ENCODE measurements around the gene DNAH14. TPM values are rescaled to one million over a fixed set of nuclear protein-coding genes. Genes with fewer than 3 reads are reported as not detected.
"Not testable (repeated sequence)": the region's sequence is repeated elsewhere in the genome, so short reads cannot be mapped to it uniquely, and the experiment has no call there.

Gene DNAH14
- total RNA-seq, 4 donors from 2014 or later: 3.5 to 7.0 (median 5.6) TPM

DNA sequence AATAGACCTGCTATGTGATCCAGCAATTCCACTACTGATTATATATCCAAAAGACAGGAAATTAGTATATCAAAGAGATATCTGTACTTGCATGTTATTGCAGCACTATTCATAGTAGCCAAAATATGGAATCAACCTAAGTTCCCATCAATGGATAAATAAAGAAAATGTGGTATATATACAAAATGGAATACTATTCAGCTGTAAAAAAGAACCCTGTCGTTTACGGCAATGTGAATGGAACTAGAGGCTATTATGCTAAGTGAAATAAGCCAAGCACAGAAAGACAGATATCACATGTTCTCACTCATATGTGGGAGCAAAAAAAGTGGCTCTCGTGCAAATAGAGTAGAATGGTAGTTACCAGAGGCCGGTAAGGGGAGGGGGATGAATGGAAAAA lies 9.2 kb downstream of the DNAH14 start:
- ATAC-seq (ENCODE audit: low FRiP score) (no peak), DNase-seq (ENCODE audit: low spot score) (no peak)
- TF ChIP-seq, protein P1, sequence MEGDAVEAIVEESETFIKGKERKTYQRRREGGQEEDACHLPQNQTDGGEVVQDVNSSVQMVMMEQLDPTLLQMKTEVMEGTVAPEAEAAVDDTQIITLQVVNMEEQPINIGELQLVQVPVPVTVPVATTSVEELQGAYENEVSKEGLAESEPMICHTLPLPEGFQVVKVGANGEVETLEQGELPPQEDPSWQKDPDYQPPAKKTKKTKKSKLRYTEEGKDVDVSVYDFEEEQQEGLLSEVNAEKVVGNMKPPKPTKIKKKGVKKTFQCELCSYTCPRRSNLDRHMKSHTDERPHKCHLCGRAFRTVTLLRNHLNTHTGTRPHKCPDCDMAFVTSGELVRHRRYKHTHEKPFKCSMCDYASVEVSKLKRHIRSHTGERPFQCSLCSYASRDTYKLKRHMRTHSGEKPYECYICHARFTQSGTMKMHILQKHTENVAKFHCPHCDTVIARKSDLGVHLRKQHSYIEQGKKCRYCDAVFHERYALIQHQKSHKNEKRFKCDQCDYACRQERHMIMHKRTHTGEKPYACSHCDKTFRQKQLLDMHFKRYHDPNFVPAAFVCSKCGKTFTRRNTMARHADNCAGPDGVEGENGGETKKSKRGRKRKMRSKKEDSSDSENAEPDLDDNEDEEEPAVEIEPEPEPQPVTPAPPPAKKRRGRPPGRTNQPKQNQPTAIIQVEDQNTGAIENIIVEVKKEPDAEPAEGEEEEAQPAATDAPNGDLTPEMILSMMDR (IDR thresholded peaks at IDR 0.05): no peak

DNA sequence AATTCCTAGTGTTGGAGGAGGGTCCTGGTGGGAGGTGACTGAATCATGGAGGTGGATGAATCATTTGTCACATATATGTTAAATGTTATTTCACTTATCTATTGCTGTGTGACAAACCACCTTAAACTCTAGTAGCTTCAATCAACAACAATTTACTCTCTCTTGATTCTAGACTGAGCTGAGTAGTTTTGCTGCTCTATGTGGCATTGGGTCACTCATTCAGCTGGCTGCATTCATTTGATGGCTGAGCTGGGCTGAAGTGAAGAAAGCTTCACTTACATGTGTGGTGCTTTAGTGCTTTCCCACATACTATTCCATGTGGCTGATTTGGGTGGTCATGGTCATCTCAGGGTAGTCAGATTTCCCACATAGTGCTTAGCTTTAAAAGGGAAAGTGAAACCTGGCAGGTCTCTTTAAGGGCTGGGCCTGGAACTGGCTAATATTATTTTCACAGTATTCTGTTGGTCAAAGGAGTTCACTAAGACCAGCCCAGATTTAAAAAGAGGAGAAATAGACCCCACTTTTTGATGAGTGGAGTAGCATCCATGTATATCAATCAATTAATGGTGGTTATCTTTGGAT lies 10.5 kb downstream of the DNAH14 start:
- TF ChIP-seq, protein P1 (IDR thresholded peaks at IDR 0.05): no peak
- ATAC-seq (ENCODE audit: low FRiP score): no peak
- no peak for DNase-seq (ENCODE audit: low spot score)

DNA sequence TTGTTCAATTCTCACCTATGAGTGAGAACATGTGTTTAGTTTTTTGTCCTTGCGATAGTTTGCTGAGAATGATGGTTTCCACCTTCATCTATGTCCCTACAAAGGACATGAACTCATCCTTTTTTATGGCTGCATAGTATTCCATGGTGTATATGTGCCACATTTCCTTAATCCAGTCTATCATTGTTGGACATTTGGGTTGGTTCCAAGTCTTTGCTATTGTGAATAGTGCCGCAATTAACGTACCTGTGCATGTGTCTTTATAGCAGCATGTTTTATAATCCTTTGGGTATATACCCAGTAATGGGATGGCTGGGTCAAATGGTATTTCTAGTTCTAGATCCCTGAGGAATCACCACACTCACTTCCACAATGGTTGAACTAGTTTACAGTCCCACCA lies 11.3 kb downstream of the DNAH14 start:
- DNase-seq (ENCODE audit: low spot score); ATAC-seq (ENCODE audit: low FRiP score): not testable (repeated sequence)

DNA sequence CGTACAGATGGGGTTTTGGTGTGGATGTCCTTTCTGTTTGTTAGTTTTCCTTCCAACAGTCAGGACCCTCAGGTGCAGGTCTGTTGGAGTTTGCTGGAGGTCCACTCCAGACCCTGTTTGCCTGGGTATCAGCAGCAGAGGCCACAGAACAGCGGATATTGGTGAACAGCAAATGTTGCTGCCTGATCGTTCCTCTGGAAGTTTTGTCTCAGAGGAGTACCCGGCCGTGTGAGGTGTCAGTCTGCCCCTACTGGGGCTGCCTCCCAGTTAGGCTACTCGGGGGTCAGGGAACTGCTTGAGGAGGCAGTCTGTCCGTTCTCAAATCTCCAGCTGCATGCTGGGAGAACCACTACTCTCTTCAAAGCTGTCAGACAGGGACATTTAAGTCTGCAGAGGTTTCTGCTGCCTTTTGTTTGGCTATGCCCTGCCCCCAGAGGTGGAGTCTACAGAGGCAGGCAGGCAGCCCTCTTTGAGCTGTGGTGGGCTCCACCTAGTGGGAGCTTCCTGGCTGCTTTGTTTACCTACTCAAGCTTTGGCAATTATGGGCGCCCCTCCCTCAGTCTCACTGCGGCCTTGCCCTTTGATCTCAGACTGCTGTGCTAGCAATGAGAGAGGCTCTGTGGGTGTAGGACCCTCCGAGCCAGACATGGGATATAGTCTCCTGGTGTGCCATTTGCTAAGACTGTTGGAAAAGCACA lies 16.3 kb downstream of the DNAH14 start:
- DNase-seq (ENCODE audit: low spot score); ATAC-seq (ENCODE audit: low FRiP score): not testable (repeated sequence)

DNA sequence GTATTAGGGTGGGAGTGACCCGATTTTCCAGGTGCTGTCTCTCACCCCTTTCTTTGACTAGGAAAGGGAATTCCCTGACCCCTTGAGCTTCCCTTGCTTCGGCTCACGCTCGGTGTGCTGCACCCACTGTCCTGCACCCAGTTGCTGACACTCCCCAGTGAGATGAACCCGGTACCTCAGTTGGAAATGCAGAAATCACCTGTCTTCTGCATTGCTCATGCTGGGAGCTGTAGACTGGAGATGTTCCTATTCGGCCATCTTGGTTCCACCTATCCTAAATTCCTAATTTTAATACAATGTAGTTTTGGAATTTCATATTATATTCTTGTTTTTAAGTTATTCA lies 16.8 kb downstream of the DNAH14 start:
- DNase-seq (ENCODE audit: low spot score); ATAC-seq (ENCODE audit: low FRiP score): not testable (repeated sequence)

DNA sequence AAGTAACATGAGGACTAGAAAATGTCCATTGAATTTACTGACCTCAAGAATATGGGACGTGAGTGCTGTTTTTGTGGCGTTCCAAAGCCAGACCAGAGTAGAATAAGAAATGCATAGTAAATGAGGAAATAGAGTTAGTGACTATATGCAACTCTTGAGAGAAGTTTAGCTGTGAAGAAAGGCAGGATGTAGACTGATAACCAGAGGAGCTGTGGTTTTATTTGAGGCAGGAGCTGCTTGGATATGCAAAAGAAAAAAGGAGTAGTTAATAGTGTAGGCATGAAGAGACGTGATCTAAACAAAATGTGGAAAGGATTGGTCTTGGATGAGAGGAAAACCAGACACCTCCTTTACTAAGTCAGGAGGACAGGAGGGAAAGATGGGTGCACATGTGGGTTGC lies 28.2 kb downstream of the DNAH14 start:
- DNase-seq (ENCODE audit: low spot score) (no peak), ATAC-seq (ENCODE audit: low FRiP score) (no peak)
- TF ChIP-seq, protein P1 (IDR thresholded peaks at IDR 0.05): no peak

DNA sequence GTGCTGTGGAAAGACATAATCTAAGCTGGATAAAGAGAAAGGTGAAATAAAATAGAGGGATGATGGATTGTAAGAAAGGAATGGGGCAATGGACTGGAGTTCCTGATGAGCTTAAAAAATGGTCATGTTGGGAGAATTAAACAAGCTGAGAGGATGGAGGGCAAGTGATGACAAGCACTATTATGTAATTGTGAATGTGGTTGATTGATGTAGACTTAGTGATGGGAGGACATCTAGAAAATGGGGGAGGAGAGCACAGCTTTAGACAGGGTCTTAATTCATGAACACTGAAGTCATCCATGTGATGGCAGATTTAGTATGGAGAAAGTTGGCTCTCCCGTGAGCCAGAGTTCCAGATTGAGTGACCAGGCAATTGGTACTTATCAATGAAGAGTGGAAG lies 29.0 kb downstream of the DNAH14 start:
- TF ChIP-seq, protein P1 (IDR thresholded peaks at IDR 0.05): no peak
- DNase-seq (ENCODE audit: low spot score): no peak
- ATAC-seq (ENCODE audit: low FRiP score): no peak

DNA sequence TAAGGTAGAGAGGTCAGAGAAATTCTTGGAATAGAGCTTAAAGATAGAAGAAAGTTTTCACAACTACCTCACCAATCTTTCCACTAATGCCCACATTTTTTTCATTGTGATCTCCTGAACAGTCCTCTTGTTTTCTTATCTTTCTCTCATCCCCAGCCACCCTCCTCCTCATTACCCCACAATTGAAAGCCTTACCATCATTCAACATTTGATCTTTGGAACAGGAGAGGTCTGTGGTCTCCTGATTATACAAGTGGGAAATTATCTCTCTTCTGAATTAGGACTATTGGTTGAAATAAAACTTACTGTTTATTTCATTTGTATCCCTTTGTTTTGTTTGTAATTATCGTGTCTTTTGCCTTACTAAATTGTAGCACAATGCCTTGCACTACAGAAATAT lies 29.6 kb downstream of the DNAH14 start:
- ATAC-seq (ENCODE audit: low FRiP score) (no peak), DNase-seq (ENCODE audit: low spot score) (no peak)
- TF ChIP-seq, protein P1 (IDR thresholded peaks at IDR 0.05): no peak
